Dermis blood vessel endothelial cell (primary cell): ENCODE results near the gene CHMP6. TPM values are rescaled to one million over a fixed set of nuclear protein-coding genes. Genes with fewer than 3 reads are reported as not detected.
"Not testable (repeated sequence)": the region's sequence is repeated elsewhere in the genome, so short reads cannot be mapped to it uniquely, and the experiment has no call there.

ENCODE experiments used
- DNase-seq: peaks from one replicate; pipeline ENCODE4 v3.0.0; 2010
- total RNA-seq: library from RNA; depleted of rRNA; stranded (reverse); fragments of >200 nt; gene quantifications from 2 replicates; pipeline ENCODE4 v1.2.3, GENCODE V29; 2014

Gene CHMP6
- total RNA-seq, 1 donor from 2014 or later: 19.2 TPM

GRCh38 chr17:81012574-81013447, 21.2 kb downstream of the CHMP6 start:
- DNase-seq: no peak

DNA sequence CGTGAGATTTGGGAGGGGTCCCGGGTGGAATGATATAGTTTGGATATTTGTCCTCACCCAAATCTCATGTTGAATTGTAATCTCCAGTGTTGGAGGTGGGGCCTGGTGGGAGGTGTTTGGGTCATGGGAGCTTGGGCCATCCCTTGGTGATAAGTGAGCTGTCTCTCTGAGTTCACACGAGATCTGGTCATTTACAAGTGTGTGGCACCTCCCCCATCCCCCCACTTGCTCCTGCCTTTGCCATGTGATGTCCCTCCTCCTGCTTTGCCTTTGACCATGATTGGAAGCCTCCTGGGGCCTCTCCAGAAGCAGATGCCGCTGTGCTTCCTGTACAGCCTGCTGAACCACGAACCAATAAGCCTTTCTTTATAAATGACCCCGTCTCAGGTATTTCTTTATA, 22.0 kb downstream of the CHMP6 start:
- DNase-seq: no peak

- DNase-seq: no peak
These were observed 23.5 kb downstream of the CHMP6 start for GRCh38 chr17:81015136-81015535.

DNA sequence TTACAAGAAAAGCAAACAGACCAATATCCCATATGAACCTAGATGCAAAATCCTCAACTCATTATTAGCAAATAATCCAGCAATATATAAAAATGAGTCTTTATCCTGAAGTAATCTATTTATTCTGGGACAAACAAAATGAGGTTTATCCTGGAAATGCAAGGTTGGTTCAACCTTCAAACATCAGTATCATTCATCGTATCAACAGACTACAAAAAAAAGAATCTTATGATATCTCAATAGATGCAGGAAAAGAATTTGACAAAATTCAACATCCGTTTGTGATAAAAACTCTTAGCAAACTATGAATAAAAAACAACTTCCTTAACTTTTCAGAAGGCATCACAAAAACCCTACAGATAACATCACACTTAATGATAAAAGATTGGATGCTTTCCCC, 24.9 kb downstream of the CHMP6 start:
- no peak for DNase-seq

DNA sequence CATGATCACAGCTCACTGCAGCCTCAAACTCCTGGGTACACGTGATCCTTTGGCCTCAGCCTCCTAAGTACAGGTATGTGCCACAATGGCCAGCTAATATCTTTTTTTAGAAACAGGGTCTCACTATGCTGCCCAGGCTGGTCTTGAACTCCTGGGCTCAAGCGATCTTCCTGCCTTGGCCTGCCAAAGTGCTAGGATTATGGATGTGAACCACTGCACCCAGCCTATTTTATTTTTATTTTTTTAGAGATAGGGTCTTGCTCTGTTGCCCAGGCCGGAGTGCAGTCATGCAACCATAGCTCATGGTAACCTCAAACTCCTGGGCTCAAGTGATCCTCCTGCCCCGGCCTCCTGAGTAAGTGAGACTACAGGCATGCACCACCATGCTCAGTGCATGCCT, 25.7 kb downstream of the CHMP6 start:
- not testable (repeated sequence) for DNase-seq

DNA sequence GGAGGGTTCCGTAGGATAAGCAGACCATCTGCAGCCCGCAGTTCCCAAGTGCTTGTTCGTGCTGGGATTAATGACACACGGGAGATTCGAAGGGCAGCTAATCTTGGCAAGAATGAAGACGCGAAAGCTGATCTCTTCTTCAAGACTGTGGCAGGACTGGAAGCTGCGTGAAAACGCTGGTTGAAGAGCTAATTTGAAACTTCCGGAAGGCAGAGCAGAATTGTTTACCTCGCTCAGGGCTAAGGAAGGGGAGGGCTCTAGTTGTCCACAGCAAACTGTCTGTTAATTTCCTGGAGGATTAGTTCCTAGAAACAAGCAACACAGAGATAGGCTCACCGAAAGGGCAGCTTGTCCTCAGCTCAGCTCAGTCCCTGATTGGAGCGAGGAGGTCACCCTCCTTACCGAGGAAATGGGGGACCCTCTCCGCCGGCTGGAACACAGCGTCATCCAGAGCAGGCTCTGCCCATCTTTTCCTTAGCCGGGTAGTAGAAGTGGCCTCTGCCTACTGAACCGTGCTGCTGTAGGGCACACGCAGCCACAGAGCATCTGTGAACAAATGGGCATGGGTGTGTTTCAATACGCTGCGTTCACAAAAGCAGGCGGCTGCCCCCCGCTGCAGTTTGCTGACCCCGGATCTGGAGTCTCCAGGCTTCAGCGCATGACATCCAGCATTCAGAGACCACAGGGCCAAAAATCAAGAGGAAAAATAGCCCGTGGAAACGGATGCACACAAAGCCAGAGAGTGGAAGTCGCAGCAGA, 26.6 kb downstream of the CHMP6 start:
- peak; percentile 47 for DNase-seq

GRCh38 chr17:81019563-81020442, 28.2 kb downstream of the CHMP6 start:
- no peak for DNase-seq

GRCh38 chr17:81020443-81020766, 28.8 kb downstream of the CHMP6 start:
- DNase-seq: no peak

DNA sequence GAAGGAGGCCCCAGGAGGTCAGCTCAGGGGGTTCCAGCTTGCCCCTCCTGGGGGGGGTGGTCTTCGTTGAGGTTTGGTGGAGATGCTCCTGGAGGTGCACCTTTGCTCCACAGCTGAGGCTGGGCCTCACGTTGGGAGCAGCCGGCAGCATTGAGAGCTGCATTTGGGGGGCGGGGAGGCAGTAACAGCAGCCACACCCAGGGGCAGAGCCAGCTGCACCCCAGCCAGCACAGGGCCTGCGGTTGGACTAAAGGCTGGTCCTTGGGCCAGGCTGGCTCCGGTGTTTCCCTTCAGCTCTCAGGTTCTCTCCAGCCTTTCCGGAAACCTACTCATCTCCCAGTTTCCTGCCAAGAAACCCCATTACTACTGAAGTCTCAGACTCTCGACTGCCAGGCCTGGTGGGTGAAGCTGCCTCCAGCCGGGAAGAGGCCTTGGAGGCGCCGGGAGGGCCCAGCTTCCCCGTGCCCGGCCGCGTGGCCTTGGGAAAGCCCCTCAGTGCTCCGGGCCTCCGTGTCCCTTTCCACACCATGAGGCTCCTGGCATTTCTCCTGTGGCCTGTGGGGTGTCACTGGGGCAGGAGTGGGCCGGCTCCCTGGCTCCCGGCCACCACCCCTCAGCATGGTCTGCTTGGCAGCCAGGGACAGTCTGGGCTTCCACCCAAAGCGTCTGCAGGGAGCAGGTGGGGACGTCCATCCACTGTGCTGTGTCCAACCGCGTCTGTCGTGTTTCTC, 29.3 kb downstream of the CHMP6 start:
- DNase-seq: peak; percentile 68

DNA sequence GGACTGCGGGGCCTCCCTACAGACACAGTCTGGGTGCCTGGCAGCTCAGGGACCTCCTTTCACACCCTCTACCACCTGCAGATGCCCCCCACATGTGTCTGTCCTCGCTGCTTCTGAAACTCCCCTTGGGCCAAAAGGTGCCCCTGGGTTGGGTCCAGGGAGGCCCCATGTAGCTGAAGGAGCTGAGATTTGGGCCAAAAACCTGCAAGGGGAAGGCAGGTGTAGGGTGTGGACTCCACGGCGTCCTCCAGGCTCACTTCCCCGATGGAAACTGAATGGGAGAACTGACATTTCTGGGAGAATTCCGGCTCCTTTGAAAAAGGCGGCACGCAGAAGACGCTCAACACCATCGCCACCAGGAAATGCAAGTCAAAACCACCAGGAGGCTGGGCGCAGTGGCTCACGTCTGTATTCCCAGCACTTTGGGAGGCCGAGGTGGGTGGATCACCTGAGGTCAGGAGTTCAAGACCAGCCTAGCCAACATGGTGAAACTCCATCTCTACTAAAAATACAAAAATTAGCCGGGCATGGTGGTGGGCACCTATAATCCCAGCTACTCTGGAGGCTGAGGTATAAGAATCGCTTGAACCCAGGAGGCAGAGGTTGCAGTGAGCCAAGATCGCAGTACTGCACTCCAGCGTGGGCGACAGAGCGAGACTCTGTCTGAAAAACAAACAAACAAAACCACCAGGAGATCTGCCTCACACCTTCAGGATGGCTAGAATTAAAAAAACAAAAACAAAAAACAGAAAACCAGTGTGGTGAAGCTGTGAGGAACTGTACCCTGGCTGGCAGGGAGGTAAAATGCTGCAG, 30.1 kb downstream of the CHMP6 start:
- DNase-seq: no peak

GRCh38 chr17:81022344-81022676, 30.7 kb downstream of the CHMP6 start:
- no peak for DNase-seq

DNA sequence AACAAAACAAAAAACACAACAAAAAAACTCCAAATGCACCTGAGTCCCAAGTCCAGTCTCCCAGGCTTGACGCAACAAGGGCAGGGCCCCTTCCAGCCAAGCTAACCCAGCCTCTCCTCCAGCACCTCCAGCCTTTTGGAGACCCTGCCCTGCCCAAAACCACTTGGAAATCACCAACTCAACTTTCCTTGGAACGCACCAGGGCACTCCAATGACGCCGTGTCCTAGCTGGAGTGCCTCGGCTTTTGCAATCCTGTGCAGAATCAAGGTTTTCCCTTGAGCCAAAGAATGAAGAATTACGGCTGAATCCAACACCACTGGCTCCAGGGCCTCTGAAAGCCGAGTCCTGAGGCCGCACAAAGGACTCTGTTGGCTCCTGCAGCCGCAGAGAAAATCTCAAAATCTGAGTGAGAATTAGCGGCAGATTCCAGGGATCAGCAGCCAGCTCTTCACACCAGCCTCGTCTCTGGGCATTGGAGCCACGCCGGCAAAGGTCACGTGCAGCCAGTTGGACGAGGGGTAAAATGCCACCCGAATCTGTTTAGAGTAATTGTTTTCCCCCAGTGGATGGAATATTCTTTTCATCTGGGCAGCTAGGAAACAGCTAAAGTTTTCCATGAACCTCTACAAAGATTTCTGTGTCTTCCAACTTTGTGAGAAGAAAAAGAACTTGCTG, 33.6 kb downstream of the CHMP6 start:
- no peak for DNase-seq

DNA sequence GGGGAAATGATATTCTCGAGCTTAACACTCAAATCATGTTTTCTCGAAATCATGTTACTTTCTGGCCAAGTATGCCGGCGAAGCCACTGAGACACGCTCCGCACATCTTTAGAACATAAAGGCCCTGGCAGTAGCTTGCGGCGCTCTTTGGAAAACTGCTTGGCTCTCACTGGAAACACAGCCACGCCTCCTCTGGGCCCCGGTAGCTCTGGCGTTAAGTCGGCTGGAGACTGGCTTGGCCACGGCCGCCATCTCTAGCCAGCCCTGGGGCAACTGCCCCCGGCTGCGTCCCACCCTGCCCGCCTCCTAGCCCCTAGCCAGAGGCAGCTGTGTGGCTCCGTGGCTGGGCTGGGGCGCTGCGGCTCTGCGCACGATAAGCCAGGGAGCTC, 34.1 kb downstream of the CHMP6 start:
- DNase-seq: no peak

DNA sequence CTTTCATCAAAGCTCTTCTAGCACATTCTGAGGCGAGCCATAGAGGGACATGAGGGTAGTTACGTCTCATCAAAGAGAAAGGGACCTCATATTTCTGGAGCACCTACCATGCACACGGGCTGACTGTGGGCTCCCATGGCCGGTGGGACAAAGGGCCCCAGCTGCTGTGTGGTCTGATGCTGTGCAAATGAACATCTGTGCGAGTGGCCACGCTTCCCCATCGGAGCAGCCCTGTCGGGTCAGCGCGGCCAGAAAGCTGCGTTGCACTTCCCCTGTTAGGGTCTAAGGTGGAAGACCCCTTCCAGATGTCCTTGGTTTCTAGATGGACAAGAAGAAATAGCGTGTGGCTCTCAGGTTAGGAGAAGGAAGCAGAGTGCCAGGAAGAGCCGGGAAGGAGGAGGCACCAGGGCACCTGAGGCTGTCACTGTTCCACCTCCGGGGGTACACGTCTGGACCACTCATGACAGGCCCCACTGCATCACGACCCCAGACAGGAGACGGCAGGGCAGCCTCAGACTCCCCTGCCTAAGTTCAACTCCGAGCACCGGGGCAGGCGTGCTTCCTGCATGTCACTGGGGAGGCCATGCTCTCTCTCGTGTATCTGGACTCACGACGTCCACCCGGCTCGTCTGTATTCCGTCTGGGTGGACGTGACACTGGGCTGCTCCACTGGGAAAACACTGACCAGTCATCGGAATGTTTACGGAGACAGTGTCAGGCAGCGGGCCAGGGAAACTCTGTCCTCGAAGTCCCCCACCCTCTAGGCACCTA, 34.8 kb downstream of the CHMP6 start:
- no peak for DNase-seq

DNA sequence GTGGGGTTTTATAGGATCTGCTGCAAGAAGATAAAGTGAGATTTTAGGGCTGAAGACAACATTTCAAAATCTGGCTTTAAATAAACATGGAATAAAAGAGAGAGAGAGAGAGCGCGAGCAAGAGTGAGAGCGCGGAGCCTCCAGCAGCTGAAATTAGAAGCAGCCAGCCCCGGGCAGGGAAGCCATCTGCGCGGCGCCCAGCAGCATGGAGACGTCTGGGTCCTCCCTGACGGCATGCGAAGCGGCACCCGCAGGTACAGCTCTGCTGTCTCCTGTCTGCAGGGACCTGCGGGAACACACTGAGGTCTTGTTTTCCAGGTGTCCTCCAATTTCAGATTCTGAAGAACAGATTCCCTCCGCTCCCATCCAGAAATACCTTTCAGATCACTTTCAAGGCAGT, 35.4 kb downstream of the CHMP6 start:
- DNase-seq: no peak

DNA sequence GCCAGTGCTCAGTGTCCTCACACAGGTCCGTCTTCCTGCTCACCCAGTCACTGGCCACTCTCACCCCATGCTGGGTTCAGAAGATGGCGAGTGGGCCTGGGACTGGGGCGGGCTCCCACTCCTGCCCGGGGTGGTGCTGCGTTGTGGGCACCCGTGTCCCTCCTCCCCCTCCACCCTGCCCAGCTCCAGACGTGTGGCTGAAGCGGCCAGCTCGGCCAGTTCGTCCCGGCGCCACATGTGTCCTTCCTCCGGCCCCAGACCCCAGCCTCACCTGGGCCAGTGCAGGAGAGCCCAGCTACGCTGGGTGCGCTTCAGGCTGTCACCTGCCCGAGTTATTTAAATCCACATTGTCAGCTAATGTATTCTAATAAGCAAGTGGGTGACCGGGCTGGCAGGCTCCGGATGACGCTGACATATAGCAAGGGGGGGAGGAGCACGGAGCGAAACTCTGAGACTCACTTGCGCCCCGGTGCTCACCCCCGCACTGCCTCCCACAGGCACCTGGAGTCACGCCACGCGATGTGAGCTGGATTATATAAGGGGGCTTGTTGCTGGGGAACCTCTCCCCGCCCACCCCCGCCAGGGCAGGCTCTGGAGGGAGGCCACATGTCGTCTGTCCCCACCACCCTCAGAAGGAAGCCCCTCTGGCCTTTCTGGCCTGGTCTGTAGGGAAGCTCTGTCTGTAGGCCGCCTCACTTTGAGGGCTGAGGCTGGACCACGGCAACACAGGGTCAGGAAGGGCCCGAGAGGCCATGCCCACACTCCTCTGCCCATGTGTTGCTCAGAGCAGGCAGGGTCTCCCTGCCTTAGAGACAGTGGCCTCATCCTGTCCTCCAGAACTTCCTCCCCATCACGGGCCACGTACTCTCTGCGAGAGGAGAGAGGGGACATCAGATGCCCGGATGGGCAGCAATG, 36.2 kb downstream of the CHMP6 start:
- DNase-seq: no peak

GRCh38 chr17:81028506-81028858, 36.8 kb downstream of the CHMP6 start:
- no peak for DNase-seq

- DNase-seq: no peak
These were observed 38.2 kb downstream of the CHMP6 start for GRCh38 chr17:81029859-81030258.

- not testable (repeated sequence) for DNase-seq
These were observed 38.7 kb downstream of the CHMP6 start for GRCh38 chr17:81030312-81030711.
